Right lobe of liver (tissue), 6 donors: ENCODE measurements around the gene KCNS1. TPM values are rescaled to one million over a fixed set of nuclear protein-coding genes. Genes with fewer than 3 reads are reported as not detected.

Experiments
- ATAC-seq, 4 donors: fragments of 200-7000 bp; cut with Tn5 transposase; one replicate each; pipeline ENCODE4 v1.9.1; 2020; ENCODE audit warnings: mild to moderate bottlenecking in 4 of 4, moderate library complexity in 4 of 4
- DNase-seq, 3 donors: peaks; one replicate each; pipeline ENCODE4 v3.0.0-alpha.2; 2020
- H3K27ac ChIP-seq, 3 donors: fragments of 200-600 bp; one replicate each; pipeline ENCODE4 v1.8.0; 2022
- H3K27me3 ChIP-seq, 2 donors: fragments of 200-600 bp; one replicate each; pipeline ENCODE4 v1.8.0; 2022
- H3K36me3 ChIP-seq, 4 donors: fragments of 200-600 bp; sonication (generic) in 1 of 4; one replicate each; pipeline versions ENCODE4 v1.5.1 to v1.8.0; 2017 to 2022; ENCODE audit warnings: control low read depth in 1 of 4
- H3K4me1 ChIP-seq, 4 donors: fragments of 200-600 bp; sonication (generic) in 1 of 4; one replicate each; pipeline versions ENCODE4 v1.5.1 to v1.8.0; 2017 to 2022; ENCODE audit warnings: control low read depth in 1 of 4
- H3K4me3 ChIP-seq, 3 donors: fragments of 200-600 bp; one replicate each; pipeline ENCODE4 v1.8.0; 2022
- H3K9me3 ChIP-seq, 4 donors: fragments of 200-600 bp; sonication (generic) in 1 of 4; one replicate each; pipeline versions ENCODE4 v1.5.1 to v1.8.0; 2017 to 2022; ENCODE audit warnings: control low read depth in 1 of 4
- POLR2A ChIP-seq: fragments of 450-650 bp; IDR thresholded peaks from one replicate; pipeline ENCODE4 v1.6.1; 2017; ENCODE audit warnings: antibody characterized with exemption, mild to moderate bottlenecking
- WGBS: methylation state at CpG from one replicate; pipeline ENCODE4 v1.1.6; 2018; ENCODE audit warnings: low coverage, low lambda C conversion rate; ENCODE audit not compliant: insufficient coverage; ENCODE audit errors: missing lambda C conversion rate; 5-methylcytosine and 5-hydroxymethylcytosine counted together
- intact Hi-C, 2 donors: fragments of 100-400 bp; cut with DNase I; formaldehyde crosslinking; loops; one replicate each; pipeline versions ENCODE4 v1.11.2 to v1.14.1; 2022
- total RNA-seq, 6 experiments: library from RNA; depleted of rRNA in 2 of 6; stranded (reverse); fragments of >200 nt in 2 of 6; fragmentation: NEBNext Ultra II Directional in 3 of 6; extraction: Animal tissue kit (Norgen Biotek cat#: 25700) in 3 of 6; gene quantifications; one replicate each; pipeline versions ENCODE4 v1.1.0 to v1.2.4, GENCODE V29; 2016 to 2023
- TF ChIP-seq, protein P1 (sequence below), 4 donors: fragments of 200-600 bp in 3 of 4; fragments of 450-650 bp in 1 of 4; IDR thresholded peaks; one replicate each; pipeline versions ENCODE4 v1.5.1 to v1.8.0; 2016 to 2022; ENCODE audit warnings: antibody characterized with exemption in 4 of 4, mild to moderate bottlenecking in 2 of 4
- donor health status: DM: no; HTN: yes; CAD: no.
- donor health status: DM: no; HTN: no; CAD: no.
- donor health status: DM: no; HTN: no; CAD: no.
- donor health status: DM: no; HTN: yes; CAD: no.
- donor health status: DM: no; HTN: yes; CAD: no.

Gene KCNS1
- total RNA-seq, 6 experiments from 2014 or later: 0.12 TPM; not detected in 5

DNA sequence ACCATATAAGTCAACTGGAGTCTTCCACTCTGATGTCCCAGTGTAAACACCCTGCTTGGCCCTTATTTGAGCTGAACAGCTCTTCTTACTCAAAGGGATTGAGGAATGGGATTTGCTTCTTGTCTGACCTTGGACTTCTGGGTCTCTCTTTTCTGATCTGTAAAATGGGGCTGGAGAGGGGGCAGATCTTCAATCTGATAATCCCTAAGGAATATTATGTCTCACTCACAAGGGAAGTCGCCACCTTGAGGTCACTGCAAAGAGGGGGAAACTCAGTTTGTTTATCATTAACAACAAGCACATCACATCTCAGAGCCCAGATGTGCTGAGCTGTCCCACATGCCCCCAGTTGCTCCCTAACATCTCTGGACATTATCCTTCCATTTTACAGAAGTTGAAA, 15.1 kb downstream of the KCNS1 start:
- DNase-seq (no peak), ATAC-seq (no peak)
- WGBS: no CpG with 5 or more reads among the region's 1 CpG
- H3K27me3 ChIP-seq: no peaks in the 10 kb centered on the region
- no peaks in the 10 kb centered on the region for H3K36me3 ChIP-seq
- no peak overlapping the region for H3K27ac ChIP-seq
- intact Hi-C loops: no loop called here
- no peak for TF ChIP-seq POLR2A
- TF ChIP-seq, protein P1, sequence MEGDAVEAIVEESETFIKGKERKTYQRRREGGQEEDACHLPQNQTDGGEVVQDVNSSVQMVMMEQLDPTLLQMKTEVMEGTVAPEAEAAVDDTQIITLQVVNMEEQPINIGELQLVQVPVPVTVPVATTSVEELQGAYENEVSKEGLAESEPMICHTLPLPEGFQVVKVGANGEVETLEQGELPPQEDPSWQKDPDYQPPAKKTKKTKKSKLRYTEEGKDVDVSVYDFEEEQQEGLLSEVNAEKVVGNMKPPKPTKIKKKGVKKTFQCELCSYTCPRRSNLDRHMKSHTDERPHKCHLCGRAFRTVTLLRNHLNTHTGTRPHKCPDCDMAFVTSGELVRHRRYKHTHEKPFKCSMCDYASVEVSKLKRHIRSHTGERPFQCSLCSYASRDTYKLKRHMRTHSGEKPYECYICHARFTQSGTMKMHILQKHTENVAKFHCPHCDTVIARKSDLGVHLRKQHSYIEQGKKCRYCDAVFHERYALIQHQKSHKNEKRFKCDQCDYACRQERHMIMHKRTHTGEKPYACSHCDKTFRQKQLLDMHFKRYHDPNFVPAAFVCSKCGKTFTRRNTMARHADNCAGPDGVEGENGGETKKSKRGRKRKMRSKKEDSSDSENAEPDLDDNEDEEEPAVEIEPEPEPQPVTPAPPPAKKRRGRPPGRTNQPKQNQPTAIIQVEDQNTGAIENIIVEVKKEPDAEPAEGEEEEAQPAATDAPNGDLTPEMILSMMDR (IDR thresholded peaks at IDR 0.05): no peak
- no peaks in the 10 kb centered on the region for H3K4me1 ChIP-seq
- no peaks in the 10 kb centered on the region for H3K9me3 ChIP-seq
- no peak overlapping the region for H3K4me3 ChIP-seq

DNA sequence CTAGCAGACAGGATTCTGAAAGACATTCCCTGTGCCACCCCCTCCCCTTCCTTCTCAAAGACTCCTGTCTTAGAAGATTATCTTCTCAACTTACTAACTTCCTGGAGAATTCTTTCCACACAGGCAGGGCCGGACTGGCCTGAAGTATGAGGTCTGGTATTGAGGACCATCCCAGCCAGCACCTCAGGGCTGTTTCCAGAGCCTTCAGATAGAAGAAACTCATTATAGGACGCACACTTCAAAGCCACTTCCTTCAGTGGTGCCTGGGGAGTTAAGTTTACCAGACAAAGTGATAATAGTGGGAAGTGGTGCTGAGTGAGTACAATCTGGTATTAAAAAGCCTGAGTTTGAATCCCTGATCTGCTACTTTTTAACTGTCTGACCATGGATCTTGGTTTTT, 15.6 kb downstream of the KCNS1 start:
- intact Hi-C loops: no loop called here
- no peaks in the 10 kb centered on the region for H3K9me3 ChIP-seq
- DNase-seq: no peak
- TF ChIP-seq, protein P1 (IDR thresholded peaks at IDR 0.05): no peak
- TF ChIP-seq POLR2A: no peak
- no peak overlapping the region for H3K4me3 ChIP-seq
- 51% methylated on average over 2 of the region's 2 CpGs for WGBS
- no peaks in the 10 kb centered on the region for H3K27me3 ChIP-seq
- H3K27ac ChIP-seq: no peak overlapping the region
- no peak for ATAC-seq
- H3K4me1 ChIP-seq: no peaks in the 10 kb centered on the region
- no peaks in the 10 kb centered on the region for H3K36me3 ChIP-seq

- ATAC-seq (no peak), DNase-seq (no peak)
- Histone ChIP-seq H3K36me3 (no peaks in the 10 kb centered on the region), H3K27me3 (no peaks in the 10 kb centered on the region), H3K9me3 (no peaks in the 10 kb centered on the region), H3K27ac (no peak overlapping the region), H3K4me3 (no peak overlapping the region), H3K4me1 (peaks cover 0 to 2% (median 0%) of the 10 kb centered on the region in 4 donors)
- TF ChIP-seq, protein P1 (IDR thresholded peaks at IDR 0.05): no peak
- TF ChIP-seq POLR2A: no peak
- intact Hi-C loops: no loop called here
- WGBS: 100% methylated on average over 1 of the region's 1 CpG
These were observed 17.8 kb downstream of the KCNS1 start for GRCh38 chr20:45083127-45083526.

- H3K36me3 ChIP-seq: no peaks in the 10 kb centered on the region
- WGBS: 86% methylated on average over 2 of the region's 3 CpGs
- peaks cover 0 to 8% (median under 1%) of the 10 kb centered on the region in 4 donors for H3K4me1 ChIP-seq
- no peak overlapping the region for H3K27ac ChIP-seq
- no peaks in the 10 kb centered on the region for H3K9me3 ChIP-seq
- TF ChIP-seq POLR2A: no peak
- TF ChIP-seq, protein P1 (IDR thresholded peaks at IDR 0.05): no peak
- intact Hi-C loops: no loop called here
- DNase-seq (no peak), ATAC-seq (no peak)
- H3K27me3 ChIP-seq: no peaks in the 10 kb centered on the region
- H3K4me3 ChIP-seq: no peak overlapping the region
These were observed 18.5 kb downstream of the KCNS1 start for GRCh38 chr20:45082468-45082867.
